ENCODE results near the gene MAB21L1. TPM values are rescaled to one million over a fixed set of nuclear protein-coding genes. Genes with fewer than 3 reads are reported as not detected.

MAB21L1 gene
- total RNA-seq, 1 experiment from 2014 or later = not detected

DNA sequence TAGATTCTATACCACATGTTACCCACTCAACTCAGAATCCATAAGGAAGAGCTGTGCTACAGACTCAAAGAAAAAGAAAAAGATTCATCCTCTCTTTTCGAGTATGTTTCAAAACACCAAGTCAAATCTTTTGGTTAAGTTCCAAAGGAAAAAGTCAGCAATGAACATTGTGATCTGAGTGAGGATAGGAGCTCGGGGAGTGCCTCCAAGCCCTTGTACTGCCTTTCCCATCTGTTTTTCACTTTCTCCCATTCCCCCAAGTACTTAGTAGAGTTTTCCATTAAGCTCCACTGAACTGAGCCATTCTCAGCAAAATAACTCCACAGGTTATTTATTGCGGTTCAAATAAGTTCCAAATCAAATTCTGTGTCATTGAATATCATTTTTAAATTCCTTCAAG, 47.7 kb upstream of the MAB21L1 start:
- H4K20me1 ChIP-seq (ENCODE audit: insufficient read depth) = no peaks in the 10 kb centered on the region
- no peak overlapping the region for H3K27ac ChIP-seq (ENCODE audit: low read depth, low read length)
- H3K4me2 ChIP-seq (ENCODE audit: low read length) = no peak overlapping the region
- H3K36me3 ChIP-seq (ENCODE audit: control insufficient read depth in 1 of 2, insufficient read depth in 2 of 2, low read length in 2 of 2) = no peaks in the 10 kb centered on the region
- no peak overlapping the region for H2AFZ ChIP-seq (ENCODE audit: low read depth, low read length, poor library complexity, severe bottlenecking)
- RAD21 ChIA-PET (ENCODE audit: low non-redundant PET in 1 of 2, low total read pairs in 2 of 2, uncharacterized antibody in 2 of 2, unreplicated experiment in 2 of 2) = no interaction called here
- no peaks in the 10 kb centered on the region for H3K4me1 ChIP-seq (ENCODE audit: control insufficient read depth in 1 of 2, insufficient read depth in 2 of 2, low read length in 2 of 2)
- H3K79me2 ChIP-seq (ENCODE audit: insufficient read depth, low read length) = no peaks in the 10 kb centered on the region
- no peaks in the 10 kb centered on the region for H3K27me3 ChIP-seq (ENCODE audit: insufficient read depth, low read length)
- DNase-seq (ENCODE audit: low read depth, low spot score) = no peak
- BruUV-seq (replicated peaks) = no TSS peak
- intact Hi-C loops (cut with micrococcal nuclease) = no loop called here
- H3K9ac ChIP-seq (ENCODE audit: low read length) = no peak overlapping the region
- POLR2A ChIA-PET = no interaction called here
- no peaks in the 10 kb centered on the region for H3K9me2 ChIP-seq (ENCODE audit: insufficient read depth)
- no peak for ATAC-seq
- CTCF ChIA-PET = no interaction called here
- H3K4me3 ChIP-seq (replicated peaks in 1 of 2; ENCODE audit: low read depth in 1 of 2, low read length in 2 of 2) = no peak overlapping the region
- TF ChIP-seq, protein P1, sequence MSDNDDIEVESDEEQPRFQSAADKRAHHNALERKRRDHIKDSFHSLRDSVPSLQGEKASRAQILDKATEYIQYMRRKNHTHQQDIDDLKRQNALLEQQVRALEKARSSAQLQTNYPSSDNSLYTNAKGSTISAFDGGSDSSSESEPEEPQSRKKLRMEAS (IDR thresholded peaks at IDR 0.05) = no peak
- H3K9me3 ChIP-seq (ENCODE audit: control insufficient read depth in 1 of 2, insufficient read depth in 1 of 2, low read depth in 1 of 2, low read length in 2 of 2) = no peaks in the 10 kb centered on the region

DNA sequence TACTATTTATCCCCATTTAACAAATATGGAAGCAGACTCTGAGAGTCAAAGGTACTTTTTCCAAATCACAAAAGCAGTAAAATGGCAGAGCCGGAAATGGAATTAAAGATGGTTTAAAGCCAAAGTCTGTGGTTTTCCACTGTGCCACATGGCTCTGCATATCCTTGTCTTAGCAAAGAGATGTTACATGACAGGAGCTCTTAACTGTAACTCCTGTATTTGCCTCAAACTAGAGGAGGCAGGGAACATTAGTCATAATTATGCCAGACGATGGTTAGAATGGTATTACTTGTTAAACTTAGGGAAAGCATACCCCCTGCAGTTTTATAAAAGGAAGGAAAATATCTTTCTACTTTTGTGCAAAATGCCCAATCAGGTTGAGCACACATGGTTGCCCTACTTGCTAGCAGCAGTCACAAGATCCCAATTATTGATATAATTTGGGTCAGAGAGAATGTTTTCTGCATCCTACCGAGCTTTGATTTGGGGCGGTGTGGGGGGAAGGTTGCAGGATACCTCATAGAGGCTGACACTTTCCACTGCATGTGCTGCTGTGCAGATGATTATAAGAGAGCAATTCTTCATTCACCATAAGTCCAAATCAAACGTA, 42.0 kb upstream of the MAB21L1 start:
- H3K9me2 ChIP-seq (ENCODE audit: insufficient read depth) = no peaks in the 10 kb centered on the region
- no peaks in the 10 kb centered on the region for H3K27me3 ChIP-seq (ENCODE audit: insufficient read depth, low read length)
- no peak overlapping the region for H3K9ac ChIP-seq (ENCODE audit: low read length)
- H3K4me1 ChIP-seq (ENCODE audit: control insufficient read depth in 1 of 2, insufficient read depth in 2 of 2, low read length in 2 of 2) = no peaks in the 10 kb centered on the region
- no peaks in the 10 kb centered on the region for H4K20me1 ChIP-seq (ENCODE audit: insufficient read depth)
- ChIA-PET CTCF (no interaction called here), RAD21 (ENCODE audit: low non-redundant PET in 1 of 2, low total read pairs in 2 of 2, uncharacterized antibody in 2 of 2, unreplicated experiment in 2 of 2) (no interaction called here), POLR2A (no interaction called here)
- no peaks in the 10 kb centered on the region for H3K79me2 ChIP-seq (ENCODE audit: insufficient read depth, low read length)
- no peak overlapping the region for H3K27ac ChIP-seq (ENCODE audit: low read depth, low read length)
- no peak for DNase-seq (ENCODE audit: low read depth, low spot score)
- no peak for ATAC-seq
- no peak overlapping the region for H2AFZ ChIP-seq (ENCODE audit: low read depth, low read length, poor library complexity, severe bottlenecking)
- H3K4me2 ChIP-seq (ENCODE audit: low read length) = no peak overlapping the region
- intact Hi-C loops (cut with micrococcal nuclease) = no loop called here
- BruUV-seq (replicated peaks) = no TSS peak
- H3K36me3 ChIP-seq (ENCODE audit: control insufficient read depth in 1 of 2, insufficient read depth in 2 of 2, low read length in 2 of 2) = no peaks in the 10 kb centered on the region
- no peaks in the 10 kb centered on the region for H3K9me3 ChIP-seq (ENCODE audit: control insufficient read depth in 1 of 2, insufficient read depth in 1 of 2, low read depth in 1 of 2, low read length in 2 of 2)
- H3K4me3 ChIP-seq (replicated peaks in 1 of 2; ENCODE audit: low read depth in 1 of 2, low read length in 2 of 2) = no peak overlapping the region
- TF ChIP-seq ELF1 (IDR thresholded peaks at IDR 0.05; ENCODE audit: borderline replicate concordance, low read depth) (no peak), JUND (IDR thresholded peaks at IDR 0.05) (no peak), CBX3 (IDR thresholded peaks at IDR 0.05; ENCODE audit: low read depth) (no peak), ZNF274 (IDR thresholded peaks at IDR 0.05; ENCODE audit: low read depth, low read length) (no peak), YY1 (IDR thresholded peaks at IDR 0.05; ENCODE audit: extremely low read depth, insufficient replicate concordance, low read depth, low read length) (no peak), EGR1 (IDR thresholded peaks at IDR 0.05; ENCODE audit: low read depth) (no peak)
